Epithelial cell of esophagus (primary cell): Measurements from ENCODE around the gene WDR87.
"Not testable (repeated sequence)": the region's sequence is repeated elsewhere in the genome, so short reads cannot be mapped to it uniquely, and the experiment has no call there.

Experiments used
- DNase-seq: peaks from one replicate; pipeline ENCODE4 v3.0.0; 2010; ENCODE audit warnings: low read depth
- H3K4me3 ChIP-seq: 2 replicates; pipeline ENCODE4 v1.5.1; 2011; ENCODE audit warnings: mild to moderate bottlenecking, low read length, control low read depth
- CTCF ChIP-seq: IDR thresholded peaks from 2 replicates; pipeline ENCODE4 v1.5.1; 2011; ENCODE audit warnings: low read depth, mild to moderate bottlenecking, low read length, control low read depth, inconsistent platforms; ENCODE audit not compliant: insufficient read depth; ENCODE audit errors: missing control alignments

Gene WDR87

GRCh38 chr19:37869766-37870340, 36.5 kb downstream of the WDR87 start:
- no peak overlapping the region for H3K4me3 ChIP-seq
- TF ChIP-seq CTCF, result no peak

DNA sequence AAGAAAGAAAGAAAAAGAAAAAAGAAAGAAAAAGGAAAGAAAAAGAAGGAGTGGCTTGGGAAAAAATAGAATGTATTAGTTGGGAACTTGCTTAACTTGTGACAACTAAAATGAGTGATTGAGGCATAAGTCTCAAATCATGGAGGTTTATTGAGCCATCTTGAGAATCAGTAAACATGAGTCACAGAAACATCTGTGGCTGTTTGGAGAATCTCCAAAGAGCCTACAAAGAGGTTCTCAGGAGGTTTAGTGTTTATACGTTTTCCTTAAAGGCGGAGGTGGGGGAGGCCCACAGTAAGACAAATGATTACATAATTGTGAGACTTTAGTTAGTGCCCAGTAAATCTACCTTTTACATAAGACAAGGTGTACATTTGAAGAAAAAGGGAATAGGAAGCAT, 38.6 kb downstream of the WDR87 start:
- no peak overlapping the region for H3K4me3 ChIP-seq
- DNase-seq, result peak; percentile 85
- TF ChIP-seq CTCF, result no peak

More at GRCh38 chr19:37869766-37870340, 36.5 kb downstream of the WDR87 start:
- DNase-seq, result no peak

DNA sequence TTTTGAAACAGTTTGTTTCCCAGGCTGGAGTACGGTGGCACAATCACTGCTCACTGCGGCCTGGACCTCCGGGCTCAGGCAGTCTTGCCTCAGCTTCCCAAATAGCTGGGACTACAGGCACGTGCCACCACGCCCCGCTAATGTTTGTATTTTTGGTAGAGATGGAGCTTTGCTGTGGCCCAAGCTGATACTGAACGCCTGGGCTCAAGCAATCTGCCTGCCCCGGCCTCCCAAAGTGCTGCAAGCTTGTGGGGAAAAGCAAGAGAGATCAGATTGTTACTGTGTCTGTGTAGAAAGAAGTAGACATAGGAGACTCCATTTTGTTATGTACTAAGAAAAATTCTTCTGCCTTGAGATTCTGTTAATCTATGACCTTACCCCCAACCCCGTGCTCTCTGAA, 40.5 kb downstream of the WDR87 start:
- not testable (repeated sequence) for DNase-seq, H3K4me3 ChIP-seq

DNA sequence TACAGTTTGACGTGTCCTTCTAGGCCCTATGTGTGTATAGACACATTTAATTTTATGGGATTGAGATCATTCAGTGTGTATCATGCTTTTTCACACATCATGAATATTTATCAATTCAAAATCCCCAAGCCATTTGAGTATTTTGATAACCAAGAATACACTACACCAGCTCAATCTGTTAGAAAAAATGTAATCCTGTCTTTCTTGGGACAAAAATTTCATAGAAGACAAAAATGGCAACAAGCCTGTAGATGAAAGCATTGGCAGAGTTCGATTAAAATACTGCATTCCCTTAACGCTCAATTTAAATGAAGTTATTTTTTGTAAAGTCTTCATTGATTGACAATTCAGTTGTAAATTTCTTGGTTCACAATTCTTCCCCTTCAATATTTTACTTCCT, 41.9 kb downstream of the WDR87 start:
- DNase-seq, result no peak
- H3K4me3 ChIP-seq, result no peak overlapping the region
- TF ChIP-seq CTCF, result no peak

- H3K4me3 ChIP-seq, result no peak overlapping the region
- peak; percentile 57 for DNase-seq
- TF ChIP-seq CTCF, result no peak
These were observed 51.3 kb downstream of the WDR87 start for GRCh38 chr19:37855098-37855497.

DNA sequence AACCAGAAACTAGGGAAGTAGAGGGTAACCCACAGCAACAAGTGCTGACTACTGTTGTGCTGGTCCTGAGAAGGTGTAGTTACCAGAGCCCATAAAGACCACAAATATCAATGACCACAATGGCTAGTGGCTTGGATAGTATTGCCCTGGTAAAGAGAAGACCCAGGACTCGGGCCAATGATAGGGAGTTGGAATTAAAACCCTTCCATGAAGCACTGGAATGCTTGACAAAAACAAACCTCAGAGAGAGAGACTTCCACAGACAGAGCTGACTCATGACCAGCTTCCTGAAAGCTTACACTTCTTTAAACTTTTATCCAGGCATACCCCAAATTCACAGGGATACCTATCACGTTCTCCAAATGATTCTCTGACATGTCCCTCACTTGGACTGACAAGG, 60.5 kb downstream of the WDR87 start:
- H3K4me3 ChIP-seq, result no peak overlapping the region
- TF ChIP-seq CTCF, result no peak
- DNase-seq, result no peak
